HG03460 (cell line): ENCODE results near the gene BFSP2.
A peak's percentile ranks its signal among the peaks of the same experiment; 100 is the strongest.

Experiments
- ATAC-seq: cut with Tn5 transposase; IDR thresholded peaks from one replicate; pipeline ENCODE4 v1.9.1; 2021; ENCODE audit not compliant: unreplicated experiment

BFSP2 gene

GRCh38 chr3:133383175-133383574 is 16.7 kb upstream of the BFSP2 start:
- ATAC-seq, result no peak

DNA sequence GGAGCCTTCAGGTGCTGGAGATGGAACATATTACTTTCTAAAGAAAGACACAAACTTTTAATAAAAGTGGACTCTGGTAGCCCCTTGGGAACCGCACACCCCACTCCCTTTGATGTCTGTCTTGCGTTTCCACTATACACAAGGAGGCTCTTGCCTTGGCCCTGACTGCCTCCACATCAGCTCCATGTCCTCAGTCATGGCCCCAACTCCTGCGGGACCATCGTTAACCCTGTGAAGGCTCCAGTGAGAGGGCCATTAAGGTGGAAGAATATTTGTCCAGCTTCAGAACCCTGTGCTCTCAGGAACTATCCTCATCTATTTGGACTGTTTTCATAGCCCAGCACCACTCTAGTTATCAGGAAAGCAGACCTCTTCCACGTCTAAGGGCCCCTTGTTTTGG is 16.1 kb upstream of the BFSP2 start:
- no peak for ATAC-seq

DNA sequence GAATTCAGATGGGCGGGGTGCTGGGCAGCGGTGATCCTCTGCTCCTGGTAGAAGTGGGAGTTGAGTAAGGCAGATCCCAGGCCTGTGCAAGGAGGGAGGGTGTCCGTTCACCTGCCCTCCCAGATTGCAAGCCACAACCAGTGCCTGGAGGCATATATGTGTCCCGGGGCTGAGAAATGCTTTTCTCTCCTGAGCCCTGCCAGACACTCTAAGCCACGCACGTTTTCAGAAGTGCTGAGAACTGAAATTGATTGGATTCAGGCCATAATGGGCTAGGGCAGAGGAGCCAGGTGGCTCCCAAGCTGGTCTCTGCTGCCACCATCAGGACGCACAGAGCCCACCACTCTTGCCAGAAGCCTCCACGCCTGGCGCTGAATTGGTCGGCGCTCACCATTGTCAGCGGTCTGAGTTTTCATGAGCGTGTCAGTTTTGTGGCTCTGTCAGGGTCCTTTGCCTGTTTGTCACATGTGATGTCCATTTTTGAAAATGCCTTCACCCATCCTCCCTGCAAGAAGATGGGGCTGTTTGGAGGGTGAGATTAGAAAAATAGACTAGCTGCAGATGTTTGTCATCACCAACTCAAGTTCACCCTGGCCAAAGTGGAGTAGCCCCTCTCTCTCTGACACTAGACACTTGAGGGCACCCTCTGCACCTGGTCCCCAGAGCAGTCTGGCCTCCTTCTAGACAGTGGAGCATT is 15.4 kb upstream of the BFSP2 start:
- ATAC-seq, result peak; percentile 78

DNA sequence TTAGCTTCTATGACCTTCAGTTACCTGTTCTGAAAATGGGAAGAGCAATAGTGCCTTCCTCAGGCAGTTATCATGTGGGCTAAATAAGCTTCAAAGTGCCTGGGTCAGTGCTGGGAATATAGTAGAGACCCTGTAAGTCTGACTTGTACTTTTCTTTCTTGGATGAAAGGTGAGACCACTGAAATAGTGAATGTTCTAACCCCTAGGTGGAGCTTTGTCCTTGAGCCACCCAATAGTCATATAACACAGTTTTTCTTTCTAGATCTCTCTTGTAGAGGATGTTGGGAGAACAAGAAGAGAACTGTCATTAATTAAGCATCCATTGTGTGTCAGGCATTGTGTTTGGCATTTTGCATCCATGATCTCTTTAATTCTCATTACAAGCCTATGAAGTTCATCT is 13.0 kb upstream of the BFSP2 start:
- no peak for ATAC-seq

- ATAC-seq, result no peak
Observed at GRCh38 chr3:133387341-133387740, 12.5 kb upstream of the BFSP2 start.

DNA sequence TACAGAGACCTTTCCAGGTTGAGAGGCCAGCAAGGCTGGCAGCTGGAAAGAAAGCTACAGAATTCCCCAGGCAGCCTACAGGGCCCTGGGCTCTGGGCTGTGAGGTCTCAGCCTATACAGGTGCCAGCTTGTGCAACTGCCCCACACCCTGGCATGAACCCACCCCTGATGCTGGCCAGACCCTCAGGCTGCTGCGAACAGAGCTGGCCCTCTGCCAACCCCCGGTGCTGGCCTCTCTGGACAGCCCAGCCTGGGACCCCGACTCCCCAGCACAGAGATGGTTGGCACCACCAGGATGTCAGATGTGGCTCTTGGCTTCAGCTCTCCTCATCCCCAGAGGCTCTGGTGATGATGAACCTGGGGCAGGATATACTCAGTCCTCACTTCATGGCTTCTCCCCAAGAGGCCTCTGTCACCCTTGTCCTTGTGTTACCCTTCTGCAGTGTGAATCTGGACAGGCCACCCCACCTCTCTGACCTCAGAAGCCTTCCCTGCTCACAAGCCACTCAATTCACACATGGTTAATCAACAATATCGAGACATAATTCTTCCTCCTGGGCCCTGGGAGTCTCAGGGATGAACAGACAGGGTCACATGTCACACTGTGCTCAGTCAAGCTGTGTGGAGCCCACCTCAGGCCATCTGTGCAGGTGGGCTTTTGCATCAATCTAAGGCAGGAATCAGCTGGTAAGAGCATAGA is 11.0 kb upstream of the BFSP2 start:
- no peak for ATAC-seq

DNA sequence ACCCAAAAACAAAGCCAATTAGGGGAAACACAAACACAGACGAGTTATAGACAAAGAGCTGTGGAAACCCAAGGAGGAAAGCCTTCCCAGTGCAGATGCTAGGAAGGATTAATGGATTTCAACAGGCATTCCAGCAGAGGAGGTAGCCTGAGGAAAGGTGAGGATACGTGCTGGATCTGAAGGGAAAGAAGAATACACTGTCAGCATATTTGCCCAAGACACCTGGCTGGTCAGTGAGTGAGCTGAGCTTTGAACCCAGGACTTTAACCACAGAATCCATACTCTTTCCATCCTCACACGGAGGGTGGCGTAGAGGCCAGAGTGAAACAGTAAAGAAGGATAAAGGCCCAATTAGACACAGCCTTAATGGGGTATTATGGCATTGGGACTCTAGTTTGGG is 9.1 kb upstream of the BFSP2 start:
- ATAC-seq, result no peak

DNA sequence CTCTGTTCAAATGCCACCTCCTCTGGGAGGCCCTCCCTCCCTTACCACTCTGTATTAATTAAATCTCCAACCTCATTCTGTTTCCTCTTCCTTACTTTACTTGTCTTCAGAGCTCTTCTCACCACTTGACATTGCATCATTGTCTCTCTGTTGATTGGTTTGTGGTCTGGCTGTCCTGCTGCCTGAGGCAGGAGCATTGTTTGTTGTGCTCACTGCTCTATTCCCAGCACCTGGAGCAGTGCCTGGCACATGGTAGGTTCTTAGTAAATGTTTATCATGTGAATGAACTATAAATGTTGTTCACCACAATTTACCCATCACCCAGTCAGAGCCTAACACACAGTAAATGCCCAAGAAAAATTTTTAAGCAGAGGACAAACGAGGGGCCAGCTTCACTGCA is 6.7 kb upstream of the BFSP2 start:
- no peak for ATAC-seq

- no peak for ATAC-seq
Observed at GRCh38 chr3:133393691-133394474, 6.0 kb upstream of the BFSP2 start.

DNA sequence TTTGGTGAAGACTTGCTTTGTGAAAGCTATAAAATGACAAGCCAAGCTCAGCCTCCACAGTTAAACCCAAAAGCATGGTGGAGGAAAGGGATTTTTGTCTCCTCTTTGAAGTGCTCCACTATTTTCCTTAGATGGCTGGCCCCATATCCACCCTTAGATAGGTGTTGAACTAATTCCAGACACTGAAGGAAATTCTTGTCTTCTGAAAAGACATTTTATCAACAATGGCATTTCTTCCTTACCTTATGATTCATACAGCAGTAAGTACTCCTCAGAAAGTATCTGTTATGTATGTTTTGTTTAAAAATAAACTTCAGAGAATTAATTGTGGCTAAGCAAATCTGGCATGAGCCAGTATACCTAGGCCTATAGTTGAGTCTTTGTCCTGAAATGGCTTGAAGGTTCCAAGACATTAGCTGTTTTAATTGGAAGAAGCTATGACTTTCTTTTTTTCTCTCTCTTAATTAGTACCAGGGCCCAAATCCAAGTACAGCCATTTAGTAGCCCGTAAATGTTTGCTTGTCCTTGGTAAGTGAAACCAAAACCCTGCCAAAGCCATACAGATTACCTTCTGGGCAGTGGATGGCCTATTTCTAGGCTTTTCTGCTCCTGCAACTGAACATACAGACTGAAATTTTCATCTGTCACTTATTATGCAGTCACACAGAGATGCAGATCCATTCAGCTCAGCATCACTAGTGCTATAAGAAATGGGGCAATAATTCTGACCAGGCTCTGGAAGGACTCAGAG is 5.1 kb upstream of the BFSP2 start:
- no peak for ATAC-seq

GRCh38 chr3:133396906-133397305 is 3.0 kb upstream of the BFSP2 start:
- ATAC-seq, result no peak

GRCh38 chr3:133401374-133402135 is 1.7 kb downstream of the BFSP2 start:
- ATAC-seq, result no peak

GRCh38 chr3:133404920-133405319 is 5.1 kb downstream of the BFSP2 start:
- ATAC-seq, result no peak

DNA sequence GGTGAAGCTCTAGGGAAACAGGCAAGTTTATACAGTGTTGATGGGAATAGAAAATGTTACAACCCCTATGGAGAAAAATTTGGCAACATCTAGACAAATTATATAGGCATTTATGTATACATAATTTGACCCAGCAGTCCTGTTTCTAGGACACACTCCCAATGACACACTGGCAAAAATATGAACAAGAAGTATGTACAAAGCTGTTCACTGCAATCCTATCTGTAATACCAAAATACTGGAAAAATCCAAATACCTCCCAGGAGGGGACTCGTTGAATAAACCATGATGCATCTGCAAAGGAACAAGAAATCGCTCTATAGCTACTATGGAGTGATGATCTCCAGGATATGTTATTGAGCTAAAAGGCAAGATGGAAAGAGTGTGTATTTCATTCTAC is 8.5 kb downstream of the BFSP2 start:
- no peak for ATAC-seq

GRCh38 chr3:133408961-133409360 is 9.1 kb downstream of the BFSP2 start:
- no peak for ATAC-seq

DNA sequence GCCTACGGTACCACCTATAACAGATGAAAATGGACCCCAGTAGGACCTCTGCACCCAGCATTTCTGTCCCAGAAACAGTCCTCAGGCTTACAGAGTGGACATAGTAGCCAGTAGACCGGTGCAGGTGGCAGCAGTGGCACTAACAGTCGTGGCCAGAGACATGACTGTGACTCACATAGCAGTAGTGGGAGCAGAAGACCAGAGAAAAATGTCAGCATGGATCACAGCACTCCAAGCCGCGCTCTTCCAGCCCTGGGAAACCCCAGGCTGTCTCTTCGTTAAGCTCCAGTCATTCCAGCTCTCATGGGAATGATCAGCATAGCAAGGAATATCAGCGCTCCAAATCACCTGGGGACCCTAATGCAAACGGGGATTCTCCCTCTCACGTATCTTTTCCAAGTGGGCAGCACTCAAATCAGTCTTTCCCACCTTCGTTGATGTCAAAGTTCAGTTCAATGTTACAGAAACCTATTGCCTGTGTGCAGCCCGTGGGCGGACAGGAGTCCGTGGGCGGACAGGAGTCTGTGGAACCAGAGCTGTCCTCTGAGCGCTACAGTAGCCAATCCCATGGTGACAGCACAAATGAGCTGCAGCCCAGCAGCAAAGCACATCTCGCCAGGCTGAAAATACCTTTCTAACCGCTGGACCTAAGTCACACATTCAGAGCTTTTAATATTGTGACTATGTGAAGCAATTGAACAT is 10.5 kb downstream of the BFSP2 start:
- ATAC-seq, result no peak

- no peak for ATAC-seq
Observed at GRCh38 chr3:133412183-133413132, 12.6 kb downstream of the BFSP2 start.

- no peak for ATAC-seq
Observed at GRCh38 chr3:133413161-133414020, 13.5 kb downstream of the BFSP2 start.
